ENCODE measurements around the gene BAZ1B.
"Not testable (repeated sequence)": the region's sequence is repeated elsewhere in the genome, so short reads cannot be mapped to it uniquely, and the experiment has no call there.

Gene BAZ1B

GRCh38 chr7:73539709-73540108 lies 17.6 kb upstream of the BAZ1B start:
- Histone ChIP-seq H3K36me3 (ENCODE audit: control insufficient read depth in 5 of 5, insufficient read depth in 5 of 5, low read length in 5 of 5) (peaks cover 10 to 84% (median 75%) of the 10 kb centered on the region in 5 donors), H3K9me3 (ENCODE audit: control insufficient read depth in 5 of 5, low read length in 5 of 5) (no peaks in the 10 kb centered on the region), H3K4me1 (ENCODE audit: control insufficient read depth in 5 of 5, insufficient read depth in 5 of 5, low read length in 5 of 5) (no peaks in the 10 kb centered on the region), H3K4me3 (ENCODE audit: low read depth in 1 of 5, low read length in 5 of 5) (no peak overlapping the region), H3K27ac (ENCODE audit: low read depth, low read length) (no peak overlapping the region), H3K27me3 (ENCODE audit: control insufficient read depth in 5 of 5, insufficient read depth in 4 of 5, low read length in 5 of 5) (no peaks in the 10 kb centered on the region), H3K9ac (ENCODE audit: low read length in 5 of 5) (no peak overlapping the region)

GRCh38 chr7:73538510-73538909 lies 16.4 kb upstream of the BAZ1B start:
- not testable (repeated sequence) for H3K27ac ChIP-seq (ENCODE audit: low read depth, low read length); H3K9ac ChIP-seq (ENCODE audit: low read length in 5 of 5); H3K4me1 ChIP-seq (ENCODE audit: control insufficient read depth in 5 of 5, insufficient read depth in 5 of 5, low read length in 5 of 5); H3K4me3 ChIP-seq (ENCODE audit: low read depth in 1 of 5, low read length in 5 of 5); H3K9me3 ChIP-seq (ENCODE audit: control insufficient read depth in 5 of 5, low read length in 5 of 5); H3K27me3 ChIP-seq (ENCODE audit: control insufficient read depth in 5 of 5, insufficient read depth in 4 of 5, low read length in 5 of 5)
- H3K36me3 ChIP-seq (ENCODE audit: control insufficient read depth in 5 of 5, insufficient read depth in 5 of 5, low read length in 5 of 5), result peaks cover 10 to 85% (median 71%) of the 10 kb centered on the region in 5 donors

GRCh38 chr7:73537051-73537450 lies 15.0 kb upstream of the BAZ1B start:
- no peak overlapping the region for H3K27ac ChIP-seq (ENCODE audit: low read depth, low read length)
- no peak overlapping the region for H3K4me3 ChIP-seq (ENCODE audit: low read depth in 1 of 5, low read length in 5 of 5)
- no peaks in the 10 kb centered on the region for H3K4me1 ChIP-seq (ENCODE audit: control insufficient read depth in 5 of 5, insufficient read depth in 5 of 5, low read length in 5 of 5)
- H3K9me3 ChIP-seq (ENCODE audit: control insufficient read depth in 5 of 5, low read length in 5 of 5), result no peaks in the 10 kb centered on the region
- H3K9ac ChIP-seq (ENCODE audit: low read length in 5 of 5), result no peak overlapping the region
- peaks cover 5 to 71% (median 59%) of the 10 kb centered on the region in 5 donors for H3K36me3 ChIP-seq (ENCODE audit: control insufficient read depth in 5 of 5, insufficient read depth in 5 of 5, low read length in 5 of 5)
- no peaks in the 10 kb centered on the region for H3K27me3 ChIP-seq (ENCODE audit: control insufficient read depth in 5 of 5, insufficient read depth in 4 of 5, low read length in 5 of 5)

- no peaks in the 10 kb centered on the region for H3K27me3 ChIP-seq (ENCODE audit: control insufficient read depth in 5 of 5, insufficient read depth in 4 of 5, low read length in 5 of 5)
- no peak overlapping the region for H3K9ac ChIP-seq (ENCODE audit: low read length in 5 of 5)
- H3K36me3 ChIP-seq (ENCODE audit: control insufficient read depth in 5 of 5, insufficient read depth in 5 of 5, low read length in 5 of 5), result peaks cover 5 to 65% (median 53%) of the 10 kb centered on the region in 5 donors
- H3K27ac ChIP-seq (ENCODE audit: low read depth, low read length), result no peak overlapping the region
- no peaks in the 10 kb centered on the region for H3K9me3 ChIP-seq (ENCODE audit: control insufficient read depth in 5 of 5, low read length in 5 of 5)
- H3K4me1 ChIP-seq (ENCODE audit: control insufficient read depth in 5 of 5, insufficient read depth in 5 of 5, low read length in 5 of 5), result no peaks in the 10 kb centered on the region
- H3K4me3 ChIP-seq (ENCODE audit: low read depth in 1 of 5, low read length in 5 of 5), result no peak overlapping the region
Observed at GRCh38 chr7:73536479-73536878, 14.4 kb upstream of the BAZ1B start.

GRCh38 chr7:73535918-73536317 lies 13.8 kb upstream of the BAZ1B start:
- not testable (repeated sequence) for H3K9me3 ChIP-seq (ENCODE audit: control insufficient read depth in 5 of 5, low read length in 5 of 5); H3K9ac ChIP-seq (ENCODE audit: low read length in 5 of 5); H3K4me3 ChIP-seq (ENCODE audit: low read depth in 1 of 5, low read length in 5 of 5); H3K27ac ChIP-seq (ENCODE audit: low read depth, low read length); H3K4me1 ChIP-seq (ENCODE audit: control insufficient read depth in 5 of 5, insufficient read depth in 5 of 5, low read length in 5 of 5); H3K27me3 ChIP-seq (ENCODE audit: control insufficient read depth in 5 of 5, insufficient read depth in 4 of 5, low read length in 5 of 5)
- H3K36me3 ChIP-seq (ENCODE audit: control insufficient read depth in 5 of 5, insufficient read depth in 5 of 5, low read length in 5 of 5), result peaks cover 5 to 62% (median 51%) of the 10 kb centered on the region in 5 donors

- Histone ChIP-seq H3K4me3 (ENCODE audit: low read depth in 1 of 5, low read length in 5 of 5) (no peak overlapping the region), H3K9ac (ENCODE audit: low read length in 5 of 5) (no peak overlapping the region), H3K9me3 (ENCODE audit: control insufficient read depth in 5 of 5, low read length in 5 of 5) (no peaks in the 10 kb centered on the region), H3K27ac (ENCODE audit: low read depth, low read length) (no peak overlapping the region), H3K36me3 (ENCODE audit: control insufficient read depth in 5 of 5, insufficient read depth in 5 of 5, low read length in 5 of 5) (peaks cover 2 to 45% (median 35%) of the 10 kb centered on the region in 5 donors), H3K27me3 (ENCODE audit: control insufficient read depth in 5 of 5, insufficient read depth in 4 of 5, low read length in 5 of 5) (no peaks in the 10 kb centered on the region), H3K4me1 (ENCODE audit: control insufficient read depth in 5 of 5, insufficient read depth in 5 of 5, low read length in 5 of 5) (no peaks in the 10 kb centered on the region)
Observed at GRCh38 chr7:73533742-73534141, 11.6 kb upstream of the BAZ1B start.

GRCh38 chr7:73532224-73532623 lies 10.1 kb upstream of the BAZ1B start:
- no peak overlapping the region for H3K27ac ChIP-seq (ENCODE audit: low read depth, low read length)
- H3K9ac ChIP-seq (ENCODE audit: low read length in 5 of 5), result no peak overlapping the region
- H3K27me3 ChIP-seq (ENCODE audit: control insufficient read depth in 5 of 5, insufficient read depth in 4 of 5, low read length in 5 of 5), result no peaks in the 10 kb centered on the region
- no peaks in the 10 kb centered on the region for H3K9me3 ChIP-seq (ENCODE audit: control insufficient read depth in 5 of 5, low read length in 5 of 5)
- H3K36me3 ChIP-seq (ENCODE audit: control insufficient read depth in 5 of 5, insufficient read depth in 5 of 5, low read length in 5 of 5), result peaks cover 0 to 30% (median 20%) of the 10 kb centered on the region in 5 donors
- no peak overlapping the region for H3K4me3 ChIP-seq (ENCODE audit: low read depth in 1 of 5, low read length in 5 of 5)
- peaks cover 0 to under 1% (median 0%) of the 10 kb centered on the region in 5 donors for H3K4me1 ChIP-seq (ENCODE audit: control insufficient read depth in 5 of 5, insufficient read depth in 5 of 5, low read length in 5 of 5)

- Histone ChIP-seq H3K36me3 (ENCODE audit: control insufficient read depth in 5 of 5, insufficient read depth in 5 of 5, low read length in 5 of 5) (peaks cover 0 to 15% (median 7%) of the 10 kb centered on the region in 5 donors), H3K4me1 (ENCODE audit: control insufficient read depth in 5 of 5, insufficient read depth in 5 of 5, low read length in 5 of 5) (peaks cover 0 to 4% (median 2%) of the 10 kb centered on the region in 5 donors), H3K27ac (ENCODE audit: low read depth, low read length) (no peak overlapping the region), H3K9ac (ENCODE audit: low read length in 5 of 5) (no peak overlapping the region), H3K27me3 (ENCODE audit: control insufficient read depth in 5 of 5, insufficient read depth in 4 of 5, low read length in 5 of 5) (no peaks in the 10 kb centered on the region), H3K9me3 (ENCODE audit: control insufficient read depth in 5 of 5, low read length in 5 of 5) (no peaks in the 10 kb centered on the region), H3K4me3 (ENCODE audit: low read depth in 1 of 5, low read length in 5 of 5) (no peak overlapping the region)
Observed at GRCh38 chr7:73530800-73531199, 8.7 kb upstream of the BAZ1B start.

- no peaks in the 10 kb centered on the region for H3K36me3 ChIP-seq (ENCODE audit: control insufficient read depth in 5 of 5, insufficient read depth in 5 of 5, low read length in 5 of 5)
- H3K4me3 ChIP-seq (ENCODE audit: low read depth in 1 of 5, low read length in 5 of 5), result no peak overlapping the region
- peaks cover 0 to 18% (median 8%) of the 10 kb centered on the region in 5 donors for H3K4me1 ChIP-seq (ENCODE audit: control insufficient read depth in 5 of 5, insufficient read depth in 5 of 5, low read length in 5 of 5)
- peak overlapping the region in 1 of 5 donors; percentile 35 for H3K9ac ChIP-seq (ENCODE audit: low read length in 5 of 5)
- no peaks in the 10 kb centered on the region for H3K9me3 ChIP-seq (ENCODE audit: control insufficient read depth in 5 of 5, low read length in 5 of 5)
- H3K27ac ChIP-seq (ENCODE audit: low read depth, low read length), result no peak overlapping the region
- no peaks in the 10 kb centered on the region for H3K27me3 ChIP-seq (ENCODE audit: control insufficient read depth in 5 of 5, insufficient read depth in 4 of 5, low read length in 5 of 5)
Observed at GRCh38 chr7:73526896-73527821, 5.1 kb upstream of the BAZ1B start.

GRCh38 chr7:73526158-73526494 lies 4.0 kb upstream of the BAZ1B start:
- H3K27ac ChIP-seq (ENCODE audit: low read depth, low read length); H3K9me3 ChIP-seq (ENCODE audit: control insufficient read depth in 5 of 5, low read length in 5 of 5); H3K36me3 ChIP-seq (ENCODE audit: control insufficient read depth in 5 of 5, insufficient read depth in 5 of 5, low read length in 5 of 5); H3K9ac ChIP-seq (ENCODE audit: low read length in 5 of 5); H3K4me3 ChIP-seq (ENCODE audit: low read depth in 1 of 5, low read length in 5 of 5); H3K27me3 ChIP-seq (ENCODE audit: control insufficient read depth in 5 of 5, insufficient read depth in 4 of 5, low read length in 5 of 5): not testable (repeated sequence)
- H3K4me1 ChIP-seq (ENCODE audit: control insufficient read depth in 5 of 5, insufficient read depth in 5 of 5, low read length in 5 of 5), result peaks cover 0 to 22% (median 9%) of the 10 kb centered on the region in 5 donors

All from subcutaneous abdominal adipose tissue (tissue), 5 donors.